ENCODE results near the gene AMIGO3.
"Not testable (repeated sequence)": the region's sequence is repeated elsewhere in the genome, so short reads cannot be mapped to it uniquely, and the experiment has no call there.

AMIGO3 gene

DNA sequence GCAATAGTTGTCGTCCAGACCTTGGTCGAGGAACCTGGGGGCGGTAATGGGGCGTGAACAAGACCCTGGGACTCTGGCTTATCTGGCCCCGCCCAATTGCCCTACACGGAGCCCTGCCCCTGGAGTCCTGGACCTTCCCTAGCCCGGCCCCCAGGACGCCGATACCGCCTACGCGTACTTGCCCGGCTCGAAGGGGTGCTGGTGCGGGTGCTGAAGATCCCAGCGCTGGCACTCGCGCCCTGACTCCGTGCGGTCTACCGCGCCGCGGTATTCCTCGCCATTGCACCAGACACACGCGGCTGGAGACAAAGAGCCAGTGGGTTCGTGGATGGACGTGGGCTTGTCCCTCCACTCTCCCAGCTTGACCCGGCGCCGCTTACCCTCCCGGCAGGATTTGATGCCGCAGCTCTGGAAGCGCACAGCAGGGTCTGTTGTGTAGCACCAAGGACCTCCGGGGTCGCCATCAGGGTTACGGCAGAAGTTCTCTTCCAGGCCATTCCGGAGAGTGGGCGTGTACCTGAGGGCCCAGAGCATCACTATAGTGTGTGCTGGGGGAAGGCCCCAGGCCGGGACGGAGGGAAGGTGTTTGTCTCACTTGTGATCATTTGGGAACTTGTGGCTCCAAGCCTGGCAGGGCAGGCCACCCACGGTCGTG is 32.6 kb downstream of the AMIGO3 start:
- not testable (repeated sequence) for DNase-seq

DNA sequence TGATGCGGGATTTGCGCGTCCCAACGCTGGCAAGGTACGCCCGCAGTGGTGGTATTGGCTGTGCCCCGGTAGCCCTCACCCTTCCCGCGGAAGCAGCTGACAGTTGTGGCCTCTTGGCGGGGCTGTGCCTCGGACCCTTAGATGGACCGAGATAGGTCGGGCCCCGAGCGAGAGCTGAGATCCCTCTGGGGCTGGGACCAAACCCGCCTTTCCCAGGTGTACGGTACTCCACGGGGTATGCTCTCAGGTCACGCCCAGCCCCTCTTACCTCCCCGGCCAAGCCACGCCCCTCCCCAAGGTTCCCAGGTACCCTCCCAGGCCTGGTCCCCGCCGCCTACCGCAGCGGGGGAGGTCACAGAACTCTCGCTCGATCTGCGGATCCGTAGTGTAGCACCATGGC is 33.1 kb downstream of the AMIGO3 start:
- DNase-seq = not testable (repeated sequence)

DNA sequence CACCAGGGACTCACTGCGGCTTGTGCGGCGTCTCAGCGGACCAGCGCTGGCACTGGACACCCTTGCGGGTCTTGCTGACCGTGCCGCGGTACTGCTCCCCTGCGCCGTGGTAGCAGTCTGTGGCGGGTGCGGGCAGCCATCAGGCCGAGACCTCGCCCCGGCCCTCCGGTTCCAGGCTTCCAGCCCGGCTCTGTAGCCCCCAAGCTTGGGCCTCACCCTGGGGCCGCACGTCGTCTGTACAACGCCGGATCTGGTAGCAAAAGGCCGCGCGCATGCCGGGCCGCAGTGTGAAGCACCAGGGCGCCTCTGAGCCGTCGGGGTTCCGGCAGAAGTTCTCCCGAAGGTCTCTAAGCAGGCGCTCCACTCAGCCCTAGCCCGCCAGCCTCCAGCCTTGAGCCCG is 33.6 kb downstream of the AMIGO3 start:
- not testable (repeated sequence) for DNase-seq

DNA sequence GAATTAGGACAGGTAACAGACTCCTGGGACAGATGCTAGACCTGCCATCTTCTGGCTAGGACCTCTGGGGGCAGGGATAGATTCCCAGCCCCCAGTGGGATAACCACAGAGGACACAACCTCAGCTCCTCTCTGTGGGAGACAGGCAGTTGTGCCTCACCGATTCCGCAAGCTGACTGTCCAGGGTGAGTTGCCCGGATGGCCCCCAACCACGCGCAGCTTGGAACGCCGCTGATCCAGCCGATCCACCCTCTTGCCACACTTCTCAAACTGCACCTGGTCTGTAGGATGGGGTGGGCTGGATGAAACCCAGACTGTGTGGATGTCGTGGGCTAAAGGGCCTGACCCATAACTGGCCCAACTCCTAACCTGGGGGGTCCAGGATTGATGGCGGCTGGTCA is 34.4 kb downstream of the AMIGO3 start:
- not testable (repeated sequence) for DNase-seq

DNA sequence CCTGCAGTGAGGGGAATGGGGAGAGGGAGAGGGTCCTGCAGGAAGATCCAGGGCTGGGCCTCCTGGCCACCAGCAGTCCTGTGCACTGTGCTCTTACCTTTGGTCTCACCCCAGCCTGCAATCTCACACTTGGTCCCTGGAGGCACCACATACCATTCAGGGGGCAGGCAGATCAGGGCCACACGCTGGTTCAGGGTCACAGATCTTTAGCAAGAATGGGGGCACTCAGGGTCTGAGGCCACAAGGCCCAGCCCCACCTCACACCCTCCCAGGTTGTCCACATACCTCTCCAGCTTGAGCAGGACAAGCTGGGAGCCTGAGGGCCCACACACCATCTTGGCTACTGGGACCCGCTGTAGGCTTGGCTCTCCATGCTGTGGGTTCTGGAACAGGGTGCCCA is 35.0 kb downstream of the AMIGO3 start:
- not testable (repeated sequence) for DNase-seq

DNA sequence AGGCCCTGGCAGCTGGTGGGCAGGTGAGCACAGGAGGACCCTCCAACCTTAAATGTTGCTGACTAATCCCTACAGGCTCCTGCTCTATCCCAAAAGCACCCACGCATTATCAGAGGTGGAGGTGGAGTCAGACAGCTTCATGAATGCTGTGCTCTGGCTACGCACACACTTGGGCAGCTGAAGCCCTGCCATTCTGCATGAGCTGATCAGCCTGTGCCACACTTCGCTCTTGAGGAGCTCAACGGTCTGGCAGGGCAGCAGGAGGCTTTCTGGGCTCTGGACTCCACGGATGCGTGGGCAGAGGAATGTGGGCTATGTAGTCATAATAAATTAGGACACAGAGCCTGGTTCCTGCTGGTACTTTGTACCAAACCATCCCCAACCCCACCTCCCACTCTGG is 36.3 kb downstream of the AMIGO3 start:
- DNase-seq = no peak

DNA sequence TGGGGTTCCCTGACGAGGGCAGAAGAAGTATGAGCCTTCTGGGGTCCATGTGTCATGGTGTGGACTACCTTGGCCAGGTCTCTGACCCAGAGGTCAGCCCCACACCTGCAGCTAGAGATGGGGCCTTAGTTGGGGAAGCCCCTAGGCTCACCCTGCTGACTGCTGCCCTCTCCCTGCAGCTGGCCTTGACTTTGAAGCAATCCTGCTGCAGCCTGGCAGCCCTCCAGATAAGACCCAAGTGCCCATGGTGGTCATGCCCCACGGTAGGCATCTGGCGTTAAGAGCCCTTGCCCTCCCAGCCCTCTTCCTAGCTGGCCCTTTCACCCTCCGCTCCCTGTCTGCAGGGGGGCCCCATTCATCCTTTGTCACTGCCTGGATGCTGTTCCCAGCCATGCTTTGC is 37.9 kb downstream of the AMIGO3 start:
- no peak for DNase-seq

DNA sequence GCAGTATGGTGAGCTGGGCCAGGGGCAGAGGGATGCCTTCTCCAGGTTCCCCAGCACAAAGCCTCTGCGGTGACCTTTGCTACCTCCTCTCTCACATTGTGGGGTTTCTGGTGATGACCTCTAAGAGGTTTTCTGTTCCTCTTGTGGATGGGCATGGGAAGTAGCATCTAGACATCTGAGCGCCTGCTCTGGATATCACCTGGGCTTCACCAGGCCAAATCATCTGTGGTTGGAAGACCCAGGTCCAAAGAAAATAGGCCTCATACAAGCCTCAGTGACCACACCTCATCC is 38.3 kb downstream of the AMIGO3 start:
- DNase-seq = no peak

DNA sequence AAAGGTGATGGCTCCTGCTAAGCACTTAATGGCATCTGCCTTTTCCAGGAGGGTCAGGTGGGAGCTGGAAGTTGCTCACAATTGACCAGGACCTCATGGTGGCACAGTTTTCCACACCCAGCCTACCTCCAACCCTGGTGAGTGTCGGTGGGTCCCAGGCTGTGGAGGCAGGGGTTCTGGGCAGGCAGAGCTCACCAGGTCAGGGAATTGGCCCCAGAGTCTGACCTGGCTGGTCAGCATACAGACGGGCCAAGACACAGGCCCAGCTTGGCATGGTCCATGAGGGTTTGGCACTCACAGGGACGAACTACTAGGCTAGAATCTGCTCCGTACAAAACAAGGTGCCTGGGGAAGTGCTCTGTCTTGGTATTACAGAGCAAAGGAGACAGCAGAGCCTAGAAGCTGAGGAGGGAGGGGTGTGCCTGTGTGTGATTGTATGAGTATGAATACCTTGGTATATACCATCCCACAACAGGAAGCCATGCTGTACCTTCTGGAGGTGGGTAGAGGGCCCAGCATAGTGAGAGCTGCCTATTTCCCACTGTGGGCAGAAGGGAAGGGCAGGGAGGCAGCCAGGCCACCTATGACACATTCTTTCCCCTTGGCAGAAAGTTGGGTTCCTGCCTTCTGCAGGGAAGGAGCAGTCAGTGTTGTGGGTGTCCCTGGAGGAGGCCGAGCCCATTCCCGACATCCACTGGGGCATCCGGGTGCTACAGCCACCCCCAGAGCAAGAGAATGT is 38.8 kb downstream of the AMIGO3 start:
- no peak for DNase-seq

DNA sequence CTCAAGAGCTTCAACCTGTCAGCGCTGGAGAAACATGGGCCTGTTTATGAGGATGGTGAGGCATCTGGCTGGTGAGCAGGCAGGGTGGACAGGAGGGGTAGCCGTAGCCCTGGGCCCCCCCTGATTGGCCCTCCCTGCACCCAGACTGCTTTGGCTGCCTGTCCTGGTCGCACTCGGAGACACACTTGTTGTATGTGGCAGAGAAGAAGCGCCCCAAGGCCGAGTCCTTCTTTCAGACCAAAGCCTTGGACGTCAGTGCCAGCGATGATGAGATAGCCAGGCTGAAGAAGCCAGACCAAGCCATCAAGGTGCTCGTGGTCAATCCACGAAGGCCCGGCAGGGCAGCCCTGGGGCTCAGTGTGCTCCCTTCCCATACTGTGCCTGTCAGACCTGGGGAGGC is 43.6 kb downstream of the AMIGO3 start:
- no peak for DNase-seq

DNA sequence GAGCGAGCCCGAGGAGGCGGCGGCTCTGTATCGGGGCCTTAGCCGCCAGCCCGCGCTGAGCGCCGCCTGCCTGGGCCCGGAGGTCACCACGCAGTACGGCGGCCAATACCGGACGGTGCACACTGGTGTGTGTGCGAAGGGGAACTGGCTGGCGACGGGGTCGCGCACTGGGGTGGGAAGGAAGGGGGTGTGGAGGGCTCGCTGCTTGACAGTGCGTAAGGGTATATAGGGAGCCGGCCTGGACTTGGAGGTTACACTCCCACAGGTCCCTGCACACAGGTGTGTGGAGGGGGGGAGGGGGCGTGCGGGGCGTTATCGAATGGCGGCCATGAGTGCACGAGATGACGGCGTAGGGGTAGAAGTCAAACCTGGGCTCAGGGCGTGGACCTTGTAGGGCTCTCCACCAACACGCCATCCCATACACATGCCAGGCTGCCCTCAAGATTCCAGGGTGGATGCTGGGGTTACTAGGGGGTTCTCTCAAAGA is 44.9 kb downstream of the AMIGO3 start:
- no peak for DNase-seq

DNA sequence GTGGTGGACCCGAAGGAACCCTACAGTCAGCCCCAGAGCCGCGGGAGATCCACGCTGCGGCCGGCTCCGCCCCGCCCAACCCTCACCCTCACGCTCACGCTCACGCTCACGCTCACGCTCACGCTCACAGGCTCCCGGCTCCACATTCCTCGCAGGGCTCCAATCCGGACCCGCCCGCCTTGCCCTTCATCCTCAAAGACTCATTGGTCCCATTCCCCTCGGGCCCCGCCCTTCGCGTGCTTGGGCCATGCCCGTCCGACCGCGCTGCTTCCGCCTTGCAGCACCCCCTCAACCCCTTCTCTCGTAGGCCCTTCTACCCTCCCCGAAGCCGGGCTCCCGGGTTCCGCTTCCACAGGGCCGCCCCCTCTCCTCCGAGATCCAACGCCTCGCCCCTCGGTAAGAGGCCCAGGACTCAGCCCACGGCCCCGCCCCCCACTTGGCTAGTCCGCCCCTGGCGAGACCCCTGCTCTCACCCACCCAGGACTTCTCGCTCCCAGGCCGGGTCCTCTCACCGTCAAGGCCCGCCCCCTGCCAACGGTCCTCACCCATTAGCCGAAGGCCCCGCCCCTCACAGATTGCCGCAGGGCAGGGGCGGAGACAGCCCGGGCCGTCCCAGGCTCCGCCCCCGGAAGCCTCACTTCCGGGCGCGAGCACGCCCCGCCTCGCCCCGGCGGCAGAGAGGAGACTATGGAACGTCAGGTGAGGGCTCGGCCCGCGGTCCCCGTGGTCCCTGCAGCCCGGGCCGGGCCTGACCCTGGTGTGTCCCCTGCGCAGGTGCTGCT is 45.6 kb downstream of the AMIGO3 start, which contains the start of gene APEH:
Gene APEH (plus strand): TSS at position 637 of the 782 bp plus-strand sequence. CDS start 51 bp downstream, at position 688.
- DNase-seq = no peak

DNA sequence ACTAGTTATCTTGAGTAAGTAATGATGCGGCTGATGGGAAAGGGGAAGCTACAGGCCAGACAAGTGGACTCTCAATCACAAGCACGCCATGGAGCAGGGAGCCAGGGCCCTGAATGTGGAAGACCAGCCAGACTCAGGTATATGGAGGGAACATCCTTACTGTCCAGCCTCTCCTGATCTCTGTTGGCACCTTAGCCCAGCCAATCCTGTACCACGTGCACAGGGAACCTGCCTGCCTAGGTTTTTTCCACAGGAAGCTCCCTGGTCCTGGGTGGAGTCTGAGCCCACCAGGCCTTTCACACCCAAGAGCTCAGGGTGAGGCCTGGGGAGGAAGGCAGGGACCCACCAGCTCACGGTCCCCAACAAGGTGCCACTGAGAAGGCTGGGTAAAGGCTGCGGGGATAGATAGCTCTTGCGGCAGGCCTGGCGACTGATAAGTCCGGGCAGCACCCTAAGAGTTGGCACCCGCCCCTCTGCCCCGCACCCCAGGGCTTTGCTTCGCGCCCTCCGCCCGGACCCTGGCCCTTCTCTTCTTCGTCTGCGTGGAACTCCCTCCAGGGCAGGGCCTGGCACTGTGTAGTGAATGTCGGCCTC is 46.3 kb downstream of the AMIGO3 start:
- no peak for DNase-seq

DNA sequence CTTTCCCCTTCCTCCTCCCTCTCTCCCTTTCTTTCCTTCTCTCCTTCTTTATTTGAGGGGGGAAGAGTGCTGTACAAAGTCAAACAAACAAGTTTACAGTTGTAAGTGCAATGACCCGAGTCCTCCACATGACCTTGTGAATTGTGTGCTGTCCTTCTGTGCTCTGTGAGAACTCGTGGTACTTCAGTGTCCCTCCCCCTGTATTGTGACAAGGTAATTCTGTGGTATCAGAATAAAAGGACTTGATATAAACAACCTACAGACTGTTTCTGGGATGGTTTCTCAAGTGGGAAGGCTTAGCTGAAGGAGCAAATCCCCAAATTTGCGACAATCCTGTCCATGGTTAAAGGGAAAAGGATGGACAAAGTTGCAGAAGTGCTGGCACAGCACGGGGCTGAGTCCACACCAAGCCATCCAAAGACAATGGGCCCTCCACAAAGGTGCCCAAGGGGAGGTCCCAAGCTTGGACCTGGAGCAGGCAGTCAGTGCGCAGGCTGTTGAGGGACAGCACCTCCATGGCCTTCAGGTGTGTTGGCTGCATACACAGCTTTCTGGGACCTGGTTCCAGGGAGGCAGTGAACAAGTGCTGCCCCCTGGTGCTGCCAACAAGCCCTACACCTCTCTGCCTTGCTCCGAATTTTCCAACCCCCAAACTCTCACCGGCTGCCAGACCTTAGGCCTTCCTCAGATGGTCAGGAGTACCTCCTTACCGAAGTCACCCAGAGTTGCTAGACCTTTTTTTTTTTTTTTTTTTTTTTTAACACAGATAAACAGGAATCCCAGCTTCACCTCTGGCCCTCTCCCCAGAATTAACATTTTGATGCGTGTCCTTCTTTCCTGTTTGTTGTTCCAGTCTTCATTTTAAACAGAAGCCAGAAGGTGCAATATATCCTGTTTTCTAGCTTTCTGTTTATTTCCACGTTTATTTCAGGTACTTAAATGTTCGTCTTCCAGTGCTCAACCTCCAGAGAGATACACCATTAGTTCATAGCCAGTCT is 47.9 kb downstream of the AMIGO3 start:
- DNase-seq = no peak

DNA sequence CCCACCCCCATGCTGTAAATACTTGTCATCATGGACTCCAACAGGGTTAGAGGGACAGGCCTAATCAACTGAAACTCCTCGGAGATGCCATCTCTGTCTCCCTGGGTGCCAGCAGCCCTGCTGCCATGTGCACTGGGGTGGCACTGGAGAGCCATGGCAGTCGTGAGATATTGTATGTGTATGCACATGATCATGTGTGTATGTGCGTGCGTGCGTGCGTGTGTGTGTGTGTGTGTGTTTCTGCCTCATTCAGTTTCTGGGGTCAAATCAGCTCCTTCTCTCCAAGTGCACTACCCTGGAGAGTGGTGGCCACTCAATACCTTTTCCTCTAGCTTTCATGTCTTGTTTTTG is 48.6 kb downstream of the AMIGO3 start:
- DNase-seq = no peak

DNA sequence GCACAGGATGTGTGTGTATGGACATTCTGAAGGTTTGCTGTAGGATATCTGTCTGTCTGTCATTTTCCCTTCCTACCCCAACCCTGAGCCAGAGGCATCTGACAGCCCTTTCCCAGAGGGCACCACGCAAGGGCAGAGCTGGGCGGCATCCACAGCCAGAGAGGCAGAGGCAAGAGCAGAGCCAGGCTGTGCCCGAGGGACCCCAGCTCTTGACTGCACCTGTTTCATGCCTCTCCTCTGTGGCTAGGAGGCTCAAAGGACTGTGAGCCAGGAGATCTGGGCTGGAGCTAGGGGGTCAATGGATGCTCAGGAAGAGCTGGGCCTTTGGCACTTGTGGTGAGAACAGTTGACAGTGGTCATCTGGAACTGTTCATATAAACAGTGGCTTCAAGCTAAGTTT is 50.1 kb downstream of the AMIGO3 start:
- DNase-seq = no peak

DNA sequence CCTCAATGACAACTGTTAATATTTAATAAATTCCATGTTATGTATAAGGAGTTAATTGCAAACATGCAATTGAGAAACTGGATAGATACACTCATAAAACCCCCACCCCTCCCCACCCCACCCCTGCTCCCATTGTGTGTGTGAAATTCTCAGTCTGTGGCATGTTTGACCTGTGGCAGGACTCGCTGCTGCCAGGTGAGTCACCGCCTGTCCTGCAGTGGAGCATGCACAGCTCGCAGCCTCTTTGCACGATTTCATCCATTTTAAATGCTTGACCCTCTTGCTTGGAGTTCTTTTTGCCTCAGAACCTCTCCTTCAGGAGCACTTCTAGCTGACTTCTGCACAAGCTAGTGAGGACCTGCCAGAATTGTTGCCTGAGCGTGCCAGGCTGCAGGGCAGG is 50.6 kb downstream of the AMIGO3 start:
- DNase-seq = no peak

DNA sequence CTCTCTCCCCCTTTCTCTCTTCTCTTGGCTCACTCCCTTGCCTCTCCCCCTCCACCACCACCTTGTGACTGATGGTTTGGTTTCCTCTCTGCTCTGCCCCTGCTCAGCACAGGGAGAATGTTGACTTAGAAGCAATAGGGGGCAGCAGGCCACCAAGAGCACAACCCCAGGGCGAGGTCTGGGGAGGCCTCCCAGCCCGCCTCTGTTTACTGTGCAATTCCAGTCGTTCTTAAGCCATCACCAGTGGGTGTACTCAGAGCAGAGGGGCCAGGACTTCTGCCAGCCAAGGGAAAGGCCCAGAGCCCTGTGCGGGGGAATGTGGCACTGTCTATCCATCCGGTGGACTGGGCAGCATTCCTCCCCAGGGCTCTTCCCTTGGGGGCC is 51.1 kb downstream of the AMIGO3 start:
- DNase-seq = no peak

DNA sequence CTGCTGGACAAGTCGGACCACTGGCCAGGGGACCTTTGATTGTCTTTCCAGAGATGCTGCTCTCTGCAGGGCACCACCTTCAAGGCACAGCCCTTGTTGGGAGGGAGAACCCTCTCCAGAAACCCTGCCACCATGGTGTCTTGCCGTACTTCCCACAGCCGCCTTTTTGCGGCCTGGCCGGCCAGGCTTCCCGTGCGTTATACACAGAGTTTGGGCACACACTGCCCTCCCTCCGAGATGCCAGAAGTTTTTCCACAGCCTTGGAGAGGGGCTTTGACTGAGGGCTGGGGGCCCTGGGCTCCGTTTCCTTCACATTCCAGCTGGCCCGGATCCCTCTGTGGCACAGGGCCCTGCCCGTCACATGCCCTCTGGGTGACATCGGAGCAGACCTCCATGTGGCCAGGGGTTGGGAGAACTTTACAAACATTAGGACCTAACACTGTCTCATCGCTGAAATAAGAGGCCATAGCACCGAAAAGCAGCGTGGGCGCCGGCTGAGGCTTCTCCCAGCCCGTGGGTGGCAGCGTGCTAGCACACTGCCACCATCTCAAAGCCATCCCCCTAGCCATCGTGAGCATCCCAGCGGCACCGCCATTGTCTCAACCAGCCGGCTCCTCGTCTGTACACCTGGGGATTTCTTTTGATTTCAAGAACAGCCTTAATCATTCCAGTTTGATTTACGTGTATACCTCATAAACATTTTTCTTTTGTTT is 51.6 kb downstream of the AMIGO3 start:
- no peak for DNase-seq

All from NCI-H1092 (cell line).